H1 (cell line): Measurements from ENCODE around the gene RUNX1. TPM values are rescaled to one million over a fixed set of nuclear protein-coding genes. Genes with fewer than 3 reads are reported as not detected.

ENCODE experiments used
- CTCF ChIA-PET: fragments of 300-600 bp; sonication (Branson Sonifier 250); formaldehyde crosslinking; loops from one replicate; lab custom pipeline; 2021; ENCODE audit not compliant: partially characterized antibody; lab: Charles Lee
- POLR2A ChIA-PET: fragments of 300-600 bp; sonication (Branson Sonifier 250); formaldehyde crosslinking; loops from one replicate; lab custom pipeline; 2021; ENCODE audit warnings: inconsistent platforms; ENCODE audit not compliant: partially characterized antibody; lab: Charles Lee
- DNase-seq, 2 experiments: peaks; one replicate each; pipeline versions ENCODE4 v3.0.0 to v3.0.0-alpha.2; 2010 to 2022; ENCODE audit warnings: low spot score in 2 of 2, low read depth in 1 of 2, mixed read lengths in 1 of 2
- FAIRE-seq: peaks from 2 replicates; lab custom pipeline; 2011; peaks lifted over from hg19 to GRCh38; lab: Jason Lieb, UNC
- H2AFZ ChIP-seq: 2 replicates; pipeline ENCODE4 v1.8.1; 2012; ENCODE audit warnings: low read length, inconsistent platforms
- H2AK5ac ChIP-seq: 2 replicates; pipeline ENCODE4 v1.6.1; 2013; ENCODE audit warnings: low read depth, low read length
- H2BK120ac ChIP-seq: replicated peaks from 2 replicates; pipeline ENCODE3; 2013; ENCODE audit warnings: low read depth, low read length, inconsistent platforms
- H2BK12ac ChIP-seq: 2 replicates; pipeline ENCODE4 v1.6.1; 2013; ENCODE audit warnings: low read depth, low read length
- H2BK15ac ChIP-seq: 2 replicates; pipeline ENCODE4 v1.6.1; 2013; ENCODE audit warnings: low read length
- H2BK20ac ChIP-seq: 2 replicates; pipeline ENCODE4 v1.6.1; 2013; ENCODE audit warnings: low read length
- H2BK5ac ChIP-seq: 2 replicates; pipeline ENCODE4 v1.6.1; 2013; ENCODE audit warnings: low read depth, low read length
- H3K14ac ChIP-seq: 2 replicates; pipeline ENCODE4 v1.6.1; 2013; ENCODE audit warnings: inconsistent platforms; ENCODE audit not compliant: insufficient read length
- H3K18ac ChIP-seq: 2 replicates; pipeline ENCODE4 v1.6.1; 2013; ENCODE audit warnings: low read length; ENCODE audit errors: extremely low read depth
- H3K23ac ChIP-seq: 2 replicates; pipeline ENCODE4 v1.6.1; 2013; ENCODE audit warnings: inconsistent platforms; ENCODE audit not compliant: insufficient read length
- H3K23me2 ChIP-seq: 2 replicates; pipeline ENCODE4 v1.6.1; 2013; ENCODE audit warnings: low read depth, low read length
- H3K27ac ChIP-seq: 2 replicates; pipeline ENCODE4 v1.6.1; 2011; ENCODE audit warnings: low read depth, low read length, inconsistent platforms
- H3K27me3 ChIP-seq, 4 experiments: replicated peaks in 1 of 4; 1 replicate in 1 of 4; 2 replicates in 3 of 4; pipeline versions ENCODE4 v1.6.1 to v1.8.1; 2011 to 2013; ENCODE audit warnings: low read length in 3 of 4, mild to moderate bottlenecking in 3 of 4, inconsistent platforms in 2 of 4, mixed read lengths in 2 of 4, moderate library complexity in 1 of 4; ENCODE audit not compliant: control insufficient read depth in 3 of 4, insufficient read depth in 3 of 4; ENCODE audit errors: extremely low read depth in 1 of 4
- H3K36me3 ChIP-seq, 4 experiments: 2 replicates each; pipeline versions ENCODE4 v1.6.1 to v1.8.1; 2011 to 2013; ENCODE audit warnings: mild to moderate bottlenecking in 4 of 4, low read length in 3 of 4, moderate library complexity in 2 of 4, control low read depth in 1 of 4, inconsistent platforms in 1 of 4; ENCODE audit not compliant: insufficient read depth in 4 of 4, control insufficient read depth in 2 of 4
- H3K4ac ChIP-seq: replicated peaks from 2 replicates; pipeline ENCODE3; 2013; ENCODE audit warnings: low read length, low read depth, mixed read lengths, inconsistent platforms; ENCODE audit not compliant: insufficient read length
- H3K4me1 ChIP-seq, 4 experiments: replicated peaks in 1 of 4; 1 replicate in 1 of 4; 2 replicates in 3 of 4; pipeline versions ENCODE4 v1.6.1 to v1.8.1; 2011 to 2013; ENCODE audit warnings: low read length in 3 of 4, inconsistent platforms in 2 of 4, mixed read lengths in 1 of 4; ENCODE audit not compliant: insufficient read depth in 4 of 4, control insufficient read depth in 3 of 4
- H3K4me2 ChIP-seq, 2 experiments: 2 replicates each; pipeline versions ENCODE4 v1.6.1 to v1.8.1; 2011 to 2013; ENCODE audit warnings: low read depth in 2 of 2, low read length in 2 of 2, control low read depth in 1 of 2, inconsistent platforms in 1 of 2, mild to moderate bottlenecking in 1 of 2; ENCODE audit not compliant: insufficient read depth in 1 of 2
- H3K4me3 ChIP-seq, 4 experiments: fragments of 200-600, 300-600 bp in 1 of 4; sonication (generic), shearing (Covaris generic), sonication (Bioruptor Twin) in 1 of 4; 2 replicates each; pipeline versions ENCODE4 v1.5.1 to v1.8.1; 2011 to 2016; ENCODE audit warnings: low read length in 4 of 4, low read depth in 3 of 4, control low read depth in 2 of 4, inconsistent platforms in 2 of 4, mild to moderate bottlenecking in 2 of 4, mixed read lengths in 1 of 4, moderate library complexity in 1 of 4; ENCODE audit not compliant: insufficient read depth in 2 of 4; ENCODE audit errors: extremely low read depth in 1 of 4
- H3K56ac ChIP-seq: replicated peaks from 2 replicates; pipeline ENCODE3; 2013; ENCODE audit warnings: low read depth, mild to moderate bottlenecking, mixed read lengths, low read length, inconsistent platforms; ENCODE audit not compliant: insufficient read length
- H3K79me1 ChIP-seq: 2 replicates; pipeline ENCODE4 v1.6.1; 2013; ENCODE audit warnings: low read depth, low read length, control low read depth
- H3K79me2 ChIP-seq, 2 experiments: 2 replicates each; pipeline versions ENCODE4 v1.6.1 to v1.8.1; 2012 to 2013; ENCODE audit warnings: low read length in 2 of 2, mild to moderate bottlenecking in 2 of 2, inconsistent platforms in 1 of 2; ENCODE audit not compliant: insufficient read depth in 2 of 2, control insufficient read depth in 1 of 2
- H3K9ac ChIP-seq, 4 experiments: replicated peaks in 1 of 4; 1 replicate in 1 of 4; 2 replicates in 3 of 4; pipeline versions ENCODE4 v1.6.1 to v1.8.1; 2011 to 2013; ENCODE audit warnings: low read depth in 3 of 4, low read length in 3 of 4, control low read depth in 2 of 4, mild to moderate bottlenecking in 2 of 4, moderate library complexity in 2 of 4, inconsistent platforms in 1 of 4; ENCODE audit errors: extremely low read depth in 1 of 4
- H3K9me3 ChIP-seq, 2 experiments: 2 replicates each; pipeline versions ENCODE4 v1.6.1 to v1.8.1; 2012 to 2013; ENCODE audit warnings: mild to moderate bottlenecking in 2 of 2, moderate library complexity in 2 of 2, control low read depth in 1 of 2, inconsistent platforms in 1 of 2, low read depth in 1 of 2, low read length in 1 of 2, mixed read lengths in 1 of 2; ENCODE audit not compliant: insufficient read depth in 2 of 2
- H4K20me1 ChIP-seq, 2 experiments: replicated peaks in 1 of 2; 2 replicates each; pipeline versions ENCODE3 to v1.8.1; 2011 to 2013; ENCODE audit warnings: inconsistent platforms in 2 of 2, low read length in 2 of 2, mild to moderate bottlenecking in 1 of 2; ENCODE audit not compliant: insufficient read depth in 2 of 2, control insufficient read depth in 1 of 2
- H4K5ac ChIP-seq: 2 replicates; pipeline ENCODE4 v1.6.1; 2013; ENCODE audit warnings: low read length, low read depth, mixed read lengths, inconsistent platforms; ENCODE audit not compliant: insufficient read length
- H4K8ac ChIP-seq: 2 replicates; pipeline ENCODE4 v1.8.0; 2013; ENCODE audit warnings: mild to moderate bottlenecking, moderate library complexity, low read length, inconsistent platforms; ENCODE audit not compliant: insufficient read depth; ENCODE audit errors: extremely low read depth
- H4K91ac ChIP-seq: replicated peaks from 2 replicates; pipeline ENCODE3; 2013; ENCODE audit warnings: low read length, mixed read lengths, inconsistent platforms; ENCODE audit not compliant: insufficient read length
- KDM1A ChIP-seq: fragments of 200-600, 300-600 bp; sonication (generic); IDR thresholded peaks from 2 replicates; pipeline ENCODE4 v1.7.1; 2016; ENCODE audit warnings: mild to moderate bottlenecking, low read length, borderline replicate concordance
- POU5F1 ChIP-seq: IDR thresholded peaks from 2 replicates; pipeline ENCODE4 v1.6.1; 2011; ENCODE audit warnings: low read depth, mild to moderate bottlenecking, low read length, moderate library complexity
- SIN3A ChIP-seq, 2 experiments: IDR thresholded peaks in 1 of 2; conservative IDR thresholded peaks in 1 of 2; 2 replicates each; pipeline ENCODE4 v1.6.1; 2011 to 2012; ENCODE audit warnings: low read length in 2 of 2, improper control_type of control experiment in 1 of 2, low read depth in 1 of 2, mild to moderate bottlenecking in 1 of 2
- WGBS, 2 experiments: shearing (Covaris generic) in 1 of 2; methylation state at CpG; one replicate each; pipeline versions ENCODE4 v1.1.6 to v1.1.7; 2013 to 2015; ENCODE audit warnings: low lambda C conversion rate in 2 of 2, mixed read lengths in 2 of 2, inconsistent platforms in 1 of 2, low coverage in 1 of 2, missing lambda C conversion rate in 1 of 2; ENCODE audit not compliant: insufficient replicate concordance in 2 of 2, insufficient coverage in 1 of 2, insufficient read length in 1 of 2; ENCODE audit errors: extremely low coverage in 1 of 2, missing lambda C conversion rate in 1 of 2; 5-methylcytosine and 5-hydroxymethylcytosine counted together
- polyA plus RNA-seq, 7 experiments: library from polyadenylated mRNA; depleted of rRNA in 3 of 7; stranded (reverse) in 5 of 7; unstranded in 2 of 7; fragments of >200 nt in 5 of 7; fragments of 200-250 nt in 2 of 7; gene quantifications; 1 replicate in 5 of 7; 2 replicates in 1 of 7; 4 replicates in 1 of 7; pipeline versions ENCODE4 v1.2.1 to v1.2.3, GENCODE V29; 2011 to 2013; ENCODE audit warnings: missing spikeins in 2 of 7, mixed read lengths in 2 of 7
- total RNA-seq: library from RNA; stranded (reverse); fragmentation: NEBNext Ultra II Directional; extraction: Animal tissue kit (Norgen Biotek cat#: 25700); gene quantifications from 2 replicates; pipeline ENCODE4 v1.2.1, GENCODE V29; 2021

RUNX1 gene
- total and polyA plus RNA-seq, 2 of the 8 experiments (the other 6 are each of a cell fraction or from before 2014, with no cell fraction given): 0.20 to 0.60 TPM

DNA sequence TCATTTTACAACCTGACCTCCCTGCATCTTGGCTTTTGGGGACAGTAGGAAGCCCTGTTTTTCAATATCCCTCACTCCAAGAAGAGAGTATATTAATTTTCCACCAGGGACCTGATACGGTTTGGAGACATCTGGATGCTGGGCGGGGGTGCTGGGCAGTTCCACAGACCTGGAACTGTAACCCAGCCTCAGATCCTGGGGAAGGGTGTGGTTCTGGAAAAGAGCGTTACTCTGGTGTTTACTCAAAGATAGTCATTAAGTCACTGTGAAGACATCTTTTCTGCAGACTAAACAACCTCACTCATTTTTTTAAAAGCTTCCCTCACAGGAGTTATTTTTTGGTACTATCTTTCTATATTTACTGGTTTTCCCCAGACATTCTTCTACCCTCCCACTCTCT, 190.5 kb downstream of the RUNX1 start:
- H3K4ac ChIP-seq: no peak overlapping the region
- H3K18ac ChIP-seq: no peak overlapping the region
- H3K79me1 ChIP-seq: no peaks in the 10 kb centered on the region
- no peak overlapping the region for H2BK12ac ChIP-seq
- no peaks in the 10 kb centered on the region for H3K79me2 ChIP-seq
- ChIA-PET CTCF (interaction anchor here (0.6 to 5.4 kb wide), 12 partner anchors 9 to 617 kb away, joined by 3 to 32 read pairs (median 4); no protein-coding TSS in a partner anchor), POLR2A (no interaction called here)
- H3K4me1 ChIP-seq: no peaks in the 10 kb centered on the region
- H3K27ac ChIP-seq: no peak overlapping the region
- no peak overlapping the region for H2AFZ ChIP-seq
- 96% methylated on average over 3 of the region's 3 CpGs; no CpG with 5 or more reads in 1 of the 2 experiments for WGBS, 2 experiments
- H3K36me3 ChIP-seq: no peaks in the 10 kb centered on the region
- H2BK5ac ChIP-seq: no peak overlapping the region
- H3K9me3 ChIP-seq: no peaks in the 10 kb centered on the region
- H3K27me3 ChIP-seq: peaks cover 0 to 3% (median 1%) of the 10 kb centered on the region in 4 experiments; a peak in 4 of 7 replicates
- H2AK5ac ChIP-seq: no peak overlapping the region
- H2BK20ac ChIP-seq: no peak overlapping the region
- no peak overlapping the region for H3K56ac ChIP-seq
- H4K20me1 ChIP-seq: no peaks in the 10 kb centered on the region
- H3K14ac ChIP-seq: no peak overlapping the region
- H3K23ac ChIP-seq: no peak overlapping the region
- no peak for TF ChIP-seq POU5F1
- no peak for TF ChIP-seq KDM1A
- no peak for TF ChIP-seq SIN3A (conservative IDR thresholded peaks at IDR 0.05 in 1 of 2, IDR thresholded peaks at IDR 0.05 in 1 of 2; ENCODE audit: low read depth in 1 of 2, low read length in 2 of 2)
- DNase-seq (no peak), FAIRE-seq (no peak)
- no peak overlapping the region for H3K9ac ChIP-seq
- no peak overlapping the region for H2BK120ac ChIP-seq
- H3K23me2 ChIP-seq: no peaks in the 10 kb centered on the region
- no peak overlapping the region for H4K91ac ChIP-seq
- no peak overlapping the region for H4K5ac ChIP-seq
- no peak overlapping the region for H3K4me2 ChIP-seq
- no peak overlapping the region for H2BK15ac ChIP-seq
- no peak overlapping the region for H4K8ac ChIP-seq
- H3K4me3 ChIP-seq: no peak overlapping the region
